HG02623 (cell line): Measurements from ENCODE around the gene TBXAS1.

Experiments
- ATAC-seq: cut with Tn5 transposase; IDR thresholded peaks from one replicate; pipeline ENCODE4 v1.9.1; 2021; ENCODE audit warnings: moderate library complexity; ENCODE audit not compliant: unreplicated experiment

TBXAS1 gene

DNA sequence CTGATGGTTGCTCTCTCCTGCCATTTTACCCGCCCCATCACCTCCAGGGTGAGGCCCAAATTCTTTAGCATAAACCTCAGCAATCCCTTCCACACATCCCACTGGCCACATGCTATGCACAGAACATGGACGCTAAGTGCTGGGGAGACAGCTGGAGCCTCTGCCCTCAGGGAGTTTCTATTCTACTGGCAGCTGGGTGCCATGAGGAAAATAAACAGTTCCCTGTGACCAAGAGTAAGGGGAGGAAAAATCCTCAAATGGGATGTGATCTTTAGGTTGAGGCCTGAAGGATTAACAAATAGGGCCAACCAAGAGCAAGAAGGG is 232.5 kb downstream of the TBXAS1 start:
- no peak for ATAC-seq

DNA sequence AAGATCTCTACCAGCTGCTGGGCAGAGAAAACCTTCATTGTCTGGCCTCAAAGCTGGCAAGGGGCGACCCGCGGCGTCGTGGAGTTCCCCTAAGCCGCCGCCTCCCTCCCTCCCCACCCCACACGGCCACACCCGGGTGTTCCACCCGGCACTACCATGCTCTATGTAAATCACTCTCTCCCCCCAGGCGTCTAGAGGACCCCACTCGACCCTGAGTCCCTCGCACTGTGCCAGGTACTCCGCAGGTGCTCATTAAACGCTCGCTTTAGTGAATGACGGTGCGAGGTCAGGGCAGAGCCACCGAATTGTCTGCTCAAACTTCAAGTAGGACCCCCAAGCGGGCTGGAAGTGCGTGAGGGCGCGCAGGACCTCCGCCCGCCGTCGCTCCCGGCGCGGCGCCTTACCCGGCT is 233.1 kb downstream of the TBXAS1 start:
- peak; percentile 28 for ATAC-seq

- ATAC-seq: peak; percentile 92
These were observed 233.7 kb downstream of the TBXAS1 start, which contains the start of gene PARP12 for GRCh38 chr7:140062528-140063299. TSS of gene PARP12 (minus strand) at chr7:140062951. CDS start at chr7:140062847, 104 bp downstream.

DNA sequence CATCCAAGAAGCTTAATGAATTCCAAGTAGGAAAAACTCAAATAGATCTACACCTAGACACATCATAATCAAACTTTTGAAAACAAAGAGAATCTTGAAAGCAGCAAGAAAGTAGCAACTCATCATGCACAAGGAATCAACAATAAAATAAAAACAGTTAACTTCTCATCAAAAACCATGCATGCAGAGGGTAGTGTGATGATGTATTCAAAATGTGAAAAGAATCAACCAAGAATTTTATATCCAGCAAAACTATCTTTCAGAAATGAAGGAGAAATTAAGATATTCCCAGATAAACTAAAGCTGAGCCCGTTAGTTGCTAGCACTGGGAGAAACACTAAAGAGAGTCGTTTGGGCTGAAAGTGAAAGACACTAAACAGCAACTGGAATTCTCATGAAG is 238.0 kb downstream of the TBXAS1 start:
- no peak for ATAC-seq

DNA sequence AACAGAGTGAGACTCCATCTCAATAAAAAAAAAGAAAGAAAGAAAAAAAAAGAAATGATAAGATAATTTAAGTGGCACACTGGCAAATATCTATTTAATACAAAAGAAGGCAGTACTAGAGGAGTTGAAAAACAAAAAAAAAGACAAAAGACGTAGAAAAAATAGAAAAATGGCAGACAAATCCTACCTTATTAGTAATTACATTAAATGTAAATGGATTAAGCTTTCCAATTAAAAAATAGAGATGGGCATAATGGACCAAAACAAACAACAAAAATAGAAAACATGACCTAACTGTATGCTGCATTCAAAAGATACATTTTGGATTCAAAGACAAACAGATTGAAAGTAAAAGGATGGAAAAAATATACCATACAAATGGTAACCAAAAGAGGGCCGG is 239.0 kb downstream of the TBXAS1 start:
- no peak for ATAC-seq

DNA sequence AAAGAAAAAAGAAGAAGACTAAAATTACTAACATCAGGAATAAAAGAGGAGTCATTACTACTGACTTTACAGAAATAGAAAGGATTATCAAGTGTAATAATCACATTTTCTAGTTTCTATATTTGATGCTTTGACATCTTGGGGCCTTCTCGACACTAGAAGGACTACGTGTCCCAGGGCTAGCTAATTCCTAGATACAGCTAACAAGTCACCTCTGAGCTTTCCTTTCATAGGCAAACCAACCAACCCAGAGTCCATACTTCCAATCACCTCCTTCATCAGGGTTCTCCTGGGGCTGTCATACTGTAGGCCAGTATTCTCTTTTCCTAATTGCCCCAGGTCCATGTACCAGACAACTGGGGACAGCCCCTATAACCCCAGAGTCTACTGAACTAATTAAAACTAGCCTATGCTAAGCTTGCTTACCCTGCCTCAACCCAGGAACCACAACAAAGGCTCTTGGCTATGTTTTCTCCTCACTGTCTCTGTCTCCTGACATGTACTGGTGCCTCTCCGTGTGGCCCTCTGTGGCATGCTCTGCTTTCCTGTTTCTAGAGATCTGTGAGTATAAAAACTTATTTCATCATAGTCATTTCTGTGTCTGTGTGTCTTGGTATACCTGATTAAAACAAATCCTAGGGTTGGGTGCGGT is 240.4 kb downstream of the TBXAS1 start:
- ATAC-seq: no peak
